HL-60 (cell line): ENCODE results near the gene MKLN1.

Experiments
- DNase-seq, 2 experiments: peaks; one replicate each; pipeline ENCODE4 v3.0.0-alpha.2; 2010 to 2020; ENCODE audit warnings: low read depth in 1 of 2, low spot score in 1 of 2
- H3K27ac ChIP-seq: fragments of 250-450 bp; sonication (Bioruptor Pico); replicated peaks from 2 replicates; pipeline ENCODE4 v1.5.1; 2020; ENCODE audit warnings: mild to moderate bottlenecking, moderate library complexity
- H3K27me3 ChIP-seq: fragments of 250-450 bp; sonication (Bioruptor Pico); 2 replicates; pipeline ENCODE4 v1.5.1; 2021; ENCODE audit warnings: mild to moderate bottlenecking, moderate library complexity; ENCODE audit not compliant: insufficient read depth, poor library complexity, severe bottlenecking
- H3K4me3 ChIP-seq: replicated peaks from 2 replicates; pipeline ENCODE4 v1.5.1; 2011; ENCODE audit warnings: mild to moderate bottlenecking, control low read depth, low read length; ENCODE audit not compliant: insufficient read depth
- CTCF ChIP-seq: IDR thresholded peaks from one replicate; pipeline ENCODE4 v1.5.1; 2011; ENCODE audit warnings: low read length, control low read depth, inconsistent platforms; ENCODE audit not compliant: insufficient read depth
- GABPA ChIP-seq: IDR thresholded peaks from 2 replicates; pipeline ENCODE4 v1.6.1; 2012; ENCODE audit warnings: low read depth
- POLR2AphosphoS5 ChIP-seq: IDR thresholded peaks from 2 replicates; pipeline ENCODE4 v1.6.1; 2012; ENCODE audit warnings: low read depth
- REST ChIP-seq: IDR thresholded peaks from 2 replicates; pipeline ENCODE4 v1.6.1; 2012; ENCODE audit warnings: low read depth; ENCODE audit not compliant: insufficient replicate concordance
- SPI1 ChIP-seq: IDR thresholded peaks from 2 replicates; pipeline ENCODE4 v1.6.1; 2012; ENCODE audit warnings: low read depth, mild to moderate bottlenecking, borderline replicate concordance

MKLN1 gene

GRCh38 chr7:131338173-131338572 is 10.5 kb downstream of the MKLN1 start:
- Histone ChIP-seq H3K4me3 (no peak overlapping the region), H3K27ac (no peak overlapping the region), H3K27me3 (no peaks in the 10 kb centered on the region)
- DNase-seq, result no peak
- no peak for TF ChIP-seq POLR2AphosphoS5
- no peak for TF ChIP-seq CTCF
- TF ChIP-seq REST, result no peak
- no peak for TF ChIP-seq SPI1
- no peak for TF ChIP-seq GABPA

DNA sequence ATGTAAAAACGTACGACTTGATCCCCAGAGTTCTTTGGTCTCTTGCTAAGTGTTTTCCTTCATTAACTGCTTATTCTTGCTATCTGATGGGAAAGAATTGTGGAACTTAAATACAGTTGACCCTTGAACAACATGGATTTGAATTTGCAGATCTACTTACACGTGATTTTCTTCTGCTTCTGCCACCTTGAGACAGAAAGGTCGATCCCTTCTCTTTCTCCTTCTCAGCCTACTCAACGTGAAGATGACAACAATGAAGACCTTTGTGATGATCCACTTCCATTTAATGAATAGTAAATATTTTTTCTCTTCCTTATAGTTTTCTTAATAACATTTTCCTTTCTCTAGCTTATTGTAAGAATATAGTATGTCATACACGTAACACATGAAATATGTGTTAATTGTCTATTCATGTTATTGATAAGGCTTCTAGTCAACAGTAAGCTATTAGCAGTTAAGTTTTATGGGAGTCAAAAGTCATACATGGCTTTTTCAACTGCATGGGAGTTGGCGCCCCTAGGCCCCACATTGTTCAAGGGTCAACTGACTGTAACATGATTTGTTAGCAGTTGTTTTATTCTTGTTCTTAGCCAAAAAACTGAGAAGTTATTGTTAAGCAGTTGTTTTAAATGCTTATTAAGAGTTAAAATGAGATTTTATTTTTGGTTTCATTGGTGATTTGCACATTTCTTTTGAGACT is 11.2 kb downstream of the MKLN1 start:
- Histone ChIP-seq H3K27me3 (no peaks in the 10 kb centered on the region), H3K27ac (no peak overlapping the region), H3K4me3 (no peak overlapping the region)
- no peak for TF ChIP-seq REST
- DNase-seq, result no peak

DNA sequence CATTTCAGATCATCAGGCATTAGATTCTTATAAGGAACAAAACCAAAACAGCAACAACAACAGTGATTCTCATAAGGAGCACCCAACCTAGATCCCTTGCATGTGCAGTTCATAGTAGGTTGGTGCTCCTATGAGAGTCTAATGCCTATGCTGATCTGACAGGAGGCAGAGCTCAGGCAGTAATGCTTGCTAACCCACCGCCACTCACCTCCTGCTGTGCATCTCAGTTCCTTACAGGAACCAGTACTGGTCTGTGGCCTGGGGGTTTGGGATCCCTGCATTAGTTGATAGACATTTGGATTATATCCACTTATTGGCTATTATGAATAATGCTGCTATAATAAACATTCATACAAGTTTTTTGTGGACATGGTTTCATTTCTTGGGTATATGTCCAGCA is 14.0 kb downstream of the MKLN1 start:
- no peak overlapping the region for H3K27ac ChIP-seq
- no peaks in the 10 kb centered on the region for H3K27me3 ChIP-seq
- TF ChIP-seq POLR2AphosphoS5 (no peak), CTCF (no peak), SPI1 (no peak), GABPA (no peak), REST (no peak)
- DNase-seq, result no peak
- no peak overlapping the region for H3K4me3 ChIP-seq
